Hepatocyte (in vitro differentiated cells): ENCODE data around the gene TMEM51.

Experiments used
- CTCF ChIP-seq: fragments of 200-600 bp; sonication (generic); IDR thresholded peaks from 2 replicates; pipeline ENCODE4 v1.5.1; 2016; ENCODE audit warnings: antibody characterized with exemption, mild to moderate bottlenecking; ENCODE audit not compliant: poor library complexity
- EZH2 ChIP-seq: fragments of 200-600 bp; sonication (generic); IDR thresholded peaks from 2 replicates; pipeline ENCODE4 v1.6.1; 2016; ENCODE audit warnings: antibody characterized with exemption, mild to moderate bottlenecking, borderline replicate concordance

- TF ChIP-seq CTCF: no peak
- no peak for TF ChIP-seq EZH2
Observed at GRCh38 chr1:15120251-15120945, 33.1 kb upstream of the TMEM51 start.
